IPS DF 4.7 (cell line): Measurements from ENCODE around the gene BLNK.
A peak's percentile ranks its signal among the peaks of the same experiment; 100 is the strongest.

Experiments
- DNase-seq: peaks from one replicate; pipeline ENCODE4 v3.0.0-alpha.2; 2013; ENCODE audit warnings: low spot score; ENCODE audit errors: extremely low read depth

The BLNK gene

DNA sequence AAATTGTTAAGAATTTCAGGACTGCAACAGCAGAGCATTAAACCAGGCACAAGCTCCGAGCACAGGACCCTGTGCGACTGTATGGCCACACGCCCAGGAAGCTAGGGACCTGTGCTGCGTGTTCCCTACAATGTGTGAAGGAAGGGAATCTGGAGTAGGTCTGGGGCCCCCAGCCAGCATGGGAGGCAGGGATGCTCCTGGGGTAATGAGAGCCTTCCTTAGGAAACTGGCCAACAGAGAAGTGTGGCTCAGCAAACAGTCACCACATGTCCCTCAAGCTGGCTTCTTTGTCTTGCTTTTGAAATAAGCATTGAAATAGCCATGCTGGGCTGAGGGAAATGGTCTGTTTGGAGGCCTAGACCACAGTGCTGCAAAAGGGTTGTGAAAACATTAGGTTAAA is 8.2 kb downstream of the BLNK start:
- DNase-seq: no peak

DNA sequence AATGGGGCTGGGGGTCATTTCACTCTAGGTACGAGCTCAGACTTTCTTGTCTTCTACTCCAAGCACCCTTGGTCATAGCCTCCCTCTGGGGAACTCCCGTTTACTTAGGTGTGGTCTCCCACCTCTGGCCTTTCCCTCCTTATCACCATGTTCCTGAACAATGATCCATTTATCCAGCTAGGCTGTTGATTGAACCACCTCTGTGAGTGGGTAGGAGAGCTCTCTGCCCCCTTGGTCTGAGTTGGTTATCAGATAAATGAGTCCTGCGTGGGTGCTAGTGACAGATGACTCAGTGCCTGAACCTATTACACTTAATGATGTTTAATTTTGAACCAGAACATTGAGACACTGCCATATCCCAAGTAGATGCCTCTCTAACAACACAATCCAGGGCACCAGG is 9.4 kb downstream of the BLNK start:
- no peak for DNase-seq

- DNase-seq: no peak
Measured at GRCh38 chr10:96261132-96261531, 10.2 kb downstream of the BLNK start.

- no peak for DNase-seq
Measured at GRCh38 chr10:96260014-96260413, 11.4 kb downstream of the BLNK start.

DNA sequence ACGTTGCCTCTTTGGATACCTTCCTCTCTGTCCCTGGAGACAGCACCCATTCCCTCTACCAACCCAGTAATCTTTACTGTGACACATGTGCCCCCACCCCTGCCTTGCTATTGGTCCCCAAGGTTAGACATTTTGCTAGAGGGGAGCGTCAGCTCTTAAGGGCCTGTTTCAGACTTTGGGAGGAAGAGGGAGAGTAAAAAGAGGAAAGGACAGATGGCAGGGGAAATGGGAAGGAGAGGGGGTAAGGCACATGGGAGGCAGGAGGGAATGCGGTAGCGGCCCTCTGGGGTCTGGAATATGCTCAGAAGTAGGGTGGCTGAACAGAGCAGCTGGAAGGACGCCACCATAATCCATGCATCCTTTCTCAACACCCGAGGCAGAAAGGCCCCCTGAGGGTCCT is 12.2 kb downstream of the BLNK start:
- no peak for DNase-seq

GRCh38 chr10:96257944-96258343 is 13.4 kb downstream of the BLNK start:
- no peak for DNase-seq

DNA sequence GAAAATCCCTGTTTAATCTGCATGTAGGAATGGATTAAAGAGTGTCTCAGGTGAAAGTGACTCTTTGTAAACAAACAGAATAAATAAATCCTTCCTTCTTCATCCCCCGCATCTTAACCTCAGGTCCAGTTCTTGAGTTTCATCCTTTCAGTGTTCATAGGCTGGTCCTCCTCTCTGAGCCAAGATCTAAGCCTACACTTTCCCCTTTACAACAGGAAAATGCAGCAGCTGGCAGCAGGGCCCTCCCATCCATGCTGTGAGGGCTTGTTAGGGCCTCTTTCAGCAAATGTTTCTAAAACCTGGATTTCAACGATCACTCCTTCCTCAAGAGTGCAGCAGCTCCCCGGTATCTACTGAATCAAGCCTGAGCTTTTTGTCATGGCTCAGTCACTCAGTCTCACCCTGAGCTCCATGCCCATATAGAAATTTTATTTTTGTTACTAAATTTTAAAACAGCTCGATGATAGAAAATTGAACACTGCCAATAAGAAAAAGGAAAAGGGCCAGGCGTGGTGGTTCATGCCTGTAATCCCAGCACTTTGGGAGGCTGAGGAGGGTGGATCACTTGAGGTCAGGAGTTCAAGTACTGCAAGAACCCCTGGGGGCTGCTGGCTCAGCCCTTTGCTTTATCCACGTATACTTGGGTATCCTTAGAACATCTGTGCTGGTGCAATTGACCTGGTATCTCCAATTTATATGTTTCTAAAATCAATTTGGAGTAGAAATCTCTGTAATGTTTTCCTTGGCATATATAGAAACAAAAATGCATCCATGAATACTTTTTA is 15.6 kb downstream of the BLNK start:
- DNase-seq: no peak

GRCh38 chr10:96254976-96255375 is 16.4 kb downstream of the BLNK start:
- DNase-seq: no peak

DNA sequence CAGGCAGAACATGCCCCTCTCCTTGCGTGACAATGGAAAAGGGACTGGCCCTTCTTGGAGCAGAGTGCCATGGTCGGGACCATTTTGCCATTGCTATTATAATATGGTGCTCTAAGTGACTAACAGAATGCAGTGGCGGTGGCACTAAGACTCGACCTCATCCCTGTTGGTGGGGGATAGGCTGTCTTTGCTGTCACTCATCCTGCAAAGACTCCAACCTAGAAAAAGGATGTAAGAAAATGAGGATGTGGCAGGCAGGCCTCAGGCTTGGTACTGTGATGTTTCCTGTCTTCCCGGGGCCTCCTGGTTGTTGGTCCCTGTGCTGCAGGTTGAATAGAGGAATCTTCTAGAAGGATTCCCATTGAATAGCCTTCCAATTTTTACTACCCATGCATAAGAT is 18.6 kb downstream of the BLNK start:
- no peak for DNase-seq

GRCh38 chr10:96250349-96250748 is 21.0 kb downstream of the BLNK start:
- DNase-seq: no peak

DNA sequence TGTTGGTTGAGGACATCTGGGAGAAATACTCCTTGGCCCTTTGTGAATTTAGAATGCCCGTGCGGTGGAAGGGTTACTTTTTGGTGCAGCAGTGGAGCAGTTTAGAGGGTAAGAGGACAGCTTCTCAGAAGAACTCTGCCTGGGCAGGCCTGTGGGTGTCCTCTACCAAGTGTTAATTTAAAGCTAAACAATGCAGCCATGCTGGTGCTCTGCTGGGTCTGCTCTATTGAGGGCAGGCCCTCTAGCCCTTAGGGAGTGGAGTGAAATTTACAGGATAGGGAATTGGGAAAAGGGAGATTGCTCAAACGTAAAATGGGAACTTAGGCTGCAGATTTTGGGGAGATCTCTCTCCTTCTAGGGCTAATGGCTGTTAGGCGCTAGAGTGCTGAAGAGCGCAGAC is 22.1 kb downstream of the BLNK start:
- no peak for DNase-seq

GRCh38 chr10:96244354-96244753 is 27.0 kb downstream of the BLNK start:
- no peak for DNase-seq

GRCh38 chr10:96243296-96243695 is 28.1 kb downstream of the BLNK start:
- DNase-seq: no peak

DNA sequence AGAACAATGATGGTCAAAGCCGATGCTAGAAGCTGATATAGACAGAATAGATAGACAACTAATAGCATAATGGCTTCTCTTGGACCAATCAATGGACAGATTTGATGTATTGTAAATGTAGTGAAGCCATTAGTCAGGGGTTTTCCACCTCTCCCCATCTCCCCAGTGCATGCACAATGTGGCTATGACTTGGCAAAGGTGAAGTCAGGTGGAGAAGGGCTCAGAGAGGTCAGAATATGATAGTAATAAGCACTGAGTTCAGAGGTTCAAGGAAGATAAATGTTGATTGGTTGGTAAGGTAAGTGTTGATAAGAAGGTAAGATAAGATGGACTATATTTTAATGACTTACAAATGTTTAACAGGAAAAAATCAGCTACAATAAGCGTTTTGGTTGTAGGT is 28.5 kb downstream of the BLNK start:
- no peak for DNase-seq

DNA sequence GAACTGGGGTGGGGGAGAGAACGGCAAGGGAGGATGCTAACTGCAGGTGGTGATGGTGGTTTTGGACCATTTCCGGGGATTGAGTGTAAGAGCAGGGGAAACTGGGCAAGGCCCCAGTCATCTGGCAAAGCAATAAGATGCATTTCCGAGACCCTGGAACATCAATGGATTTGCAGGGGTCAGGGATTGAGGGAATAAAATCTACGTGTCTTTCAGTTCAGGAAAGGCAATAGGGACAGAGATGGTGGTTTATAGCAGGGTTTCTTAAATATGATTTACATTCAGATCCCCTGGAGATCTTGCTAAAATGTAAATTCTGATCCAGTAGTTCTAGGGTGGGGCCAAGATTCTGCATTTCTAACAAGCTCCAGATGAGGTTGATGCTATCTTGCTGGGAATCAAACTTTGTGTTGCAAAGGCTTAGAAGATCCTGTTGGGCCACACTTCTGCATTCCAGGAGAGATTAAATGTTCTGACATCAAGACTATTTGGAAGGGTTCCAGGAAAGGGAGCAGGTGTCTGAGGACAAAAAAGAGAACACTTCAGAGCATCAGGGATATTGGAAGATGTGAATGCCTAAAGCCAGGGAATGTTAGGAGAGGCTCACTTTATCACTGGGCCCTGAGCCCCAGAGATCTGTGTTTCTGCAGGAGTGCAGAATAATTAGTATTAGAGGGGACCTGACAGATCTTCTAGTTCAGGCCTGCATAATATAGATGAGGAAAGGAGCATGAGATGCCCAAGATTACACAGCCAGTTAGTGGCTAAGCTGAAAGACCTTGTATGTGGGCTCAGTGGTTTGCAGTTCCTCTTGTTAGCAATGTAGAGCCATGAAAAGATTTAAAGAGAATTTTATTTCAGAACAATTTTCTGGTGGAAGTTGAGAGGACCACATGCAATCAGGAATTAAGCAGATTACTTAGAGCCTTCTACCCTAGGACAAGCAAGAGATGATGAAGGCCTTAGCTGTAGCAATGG is 32.4 kb downstream of the BLNK start:
- no peak for DNase-seq

- no peak for DNase-seq
Measured at GRCh38 chr10:96236876-96237275, 34.5 kb downstream of the BLNK start.

- DNase-seq: no peak
Measured at GRCh38 chr10:96236090-96236478, 35.3 kb downstream of the BLNK start.

GRCh38 chr10:96235326-96236089 is 35.9 kb downstream of the BLNK start:
- DNase-seq: no peak

DNA sequence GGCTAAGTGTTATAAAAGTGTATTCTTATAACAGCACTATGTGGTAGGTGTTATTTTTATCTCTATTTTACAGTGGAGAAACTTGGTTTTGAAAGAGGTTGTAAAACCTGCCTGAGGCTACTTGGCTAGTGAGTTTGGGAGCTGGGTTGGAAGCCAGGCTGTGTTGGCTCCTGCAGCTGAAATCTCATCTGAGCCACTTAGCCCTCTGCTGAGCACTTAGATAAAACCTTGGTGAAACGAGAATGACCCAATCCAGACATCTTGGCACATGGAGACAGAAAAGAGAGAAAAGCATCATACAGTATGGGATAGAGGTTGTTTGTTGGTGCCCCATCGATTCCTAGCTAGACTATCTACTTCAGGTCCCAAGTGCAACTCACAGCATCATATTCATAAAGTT is 37.4 kb downstream of the BLNK start:
- no peak for DNase-seq

DNA sequence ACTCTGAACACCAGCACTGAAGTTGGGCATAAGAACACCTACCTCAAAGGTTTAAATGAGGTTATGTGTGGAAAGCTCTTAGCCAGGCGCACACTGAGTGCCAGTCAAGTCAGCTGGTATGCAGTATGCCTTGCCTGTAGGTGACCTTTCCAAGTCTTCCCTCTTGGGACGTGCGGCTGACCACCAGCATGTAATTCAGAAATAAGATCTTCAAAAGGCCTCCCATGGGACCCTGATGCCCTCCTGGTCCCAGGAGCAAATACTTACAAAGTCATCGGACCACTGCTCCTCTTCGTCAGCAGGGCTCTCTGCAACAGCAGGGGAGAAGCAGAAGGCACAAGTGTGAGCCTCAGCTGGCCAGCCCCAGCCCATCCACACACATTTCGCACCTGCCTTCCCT is 40.8 kb downstream of the BLNK start:
- DNase-seq: no peak

GRCh38 chr10:96229568-96230030 is 41.8 kb downstream of the BLNK start:
- peak; percentile 36 for DNase-seq
